Activated naive CD4-positive, alpha-beta T cell treated with anti-CD3 and anti-CD28 coated beads, Interleukin-2, amount 50 U/mL, for 72 hours (primary cell): ENCODE results near the gene KLF17. TPM values are rescaled to one million over a fixed set of nuclear protein-coding genes. Genes with fewer than 3 reads are reported as not detected.
A peak's percentile ranks its signal among the peaks of the same experiment; 100 is the strongest.

ENCODE experiments used
- ATAC-seq, 2 donors: fragments of 150-1000 bp; cut with Tn5 transposase; 2 replicates each; pipeline ENCODE4 v1.10.0; 2021; ENCODE audit warnings: mild to moderate bottlenecking in 2 of 2, moderate library complexity in 2 of 2
- DNase-seq, 2 donors: peaks; one replicate each; pipeline ENCODE4 v3.0.0; 2021 to 2022; ENCODE audit warnings: low spot score in 2 of 2
- H3K27ac Mint-ChIP-seq, 2 donors: one replicate each; pipeline ENCODE4 v1.8.0; 2022; ENCODE audit warnings: mild to moderate bottlenecking in 2 of 2, mixed read lengths in 2 of 2
- H3K36me3 Mint-ChIP-seq, 2 donors: one replicate each; pipeline ENCODE4 v1.8.0; 2022; ENCODE audit warnings: mixed read lengths in 2 of 2
- H3K9me3 Mint-ChIP-seq, 2 donors: one replicate each; pipeline ENCODE4 v1.8.0; 2022; ENCODE audit warnings: mixed read lengths in 2 of 2
- total RNA-seq, 2 donors: library from RNA; stranded (reverse); gene quantifications; one replicate each; pipeline ENCODE4 v1.2.3, GENCODE V29; 2022

KLF17 gene, protein sequence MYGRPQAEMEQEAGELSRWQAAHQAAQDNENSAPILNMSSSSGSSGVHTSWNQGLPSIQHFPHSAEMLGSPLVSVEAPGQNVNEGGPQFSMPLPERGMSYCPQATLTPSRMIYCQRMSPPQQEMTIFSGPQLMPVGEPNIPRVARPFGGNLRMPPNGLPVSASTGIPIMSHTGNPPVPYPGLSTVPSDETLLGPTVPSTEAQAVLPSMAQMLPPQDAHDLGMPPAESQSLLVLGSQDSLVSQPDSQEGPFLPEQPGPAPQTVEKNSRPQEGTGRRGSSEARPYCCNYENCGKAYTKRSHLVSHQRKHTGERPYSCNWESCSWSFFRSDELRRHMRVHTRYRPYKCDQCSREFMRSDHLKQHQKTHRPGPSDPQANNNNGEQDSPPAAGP
- not detected for total RNA-seq

DNA sequence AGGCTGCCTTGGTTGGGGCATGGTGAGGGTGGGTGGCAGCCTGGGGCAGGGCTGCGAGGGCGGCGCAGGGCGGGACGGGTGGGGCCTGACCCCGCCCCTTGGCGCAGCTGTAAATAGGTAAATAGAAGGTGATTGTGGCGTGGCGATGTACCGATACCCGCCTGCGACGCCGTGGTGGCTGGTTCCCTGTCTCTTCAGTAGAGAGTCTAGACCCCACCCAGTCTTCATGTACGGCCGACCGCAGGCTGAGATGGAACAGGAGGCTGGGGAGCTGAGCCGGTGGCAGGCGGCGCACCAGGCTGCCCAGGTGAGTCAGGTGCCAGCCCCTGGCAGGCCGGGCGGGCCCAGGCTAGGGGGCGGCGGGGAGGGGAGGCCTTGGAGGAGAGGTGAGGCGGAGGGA lies at the start of gene KLF17:
Gene KLF17 (plus strand): TSS at position 140 of the 400 bp plus-strand sequence. CDS start 87 bp downstream, at position 227.
- H3K9me3 Mint-ChIP-seq: no peaks in the 10 kb centered on the region
- ATAC-seq (no peak), DNase-seq (no peak)
- no peak within 1 kb of the TSS for H3K27ac Mint-ChIP-seq
- H3K36me3 Mint-ChIP-seq: no peaks in the 10 kb centered on the region

DNA sequence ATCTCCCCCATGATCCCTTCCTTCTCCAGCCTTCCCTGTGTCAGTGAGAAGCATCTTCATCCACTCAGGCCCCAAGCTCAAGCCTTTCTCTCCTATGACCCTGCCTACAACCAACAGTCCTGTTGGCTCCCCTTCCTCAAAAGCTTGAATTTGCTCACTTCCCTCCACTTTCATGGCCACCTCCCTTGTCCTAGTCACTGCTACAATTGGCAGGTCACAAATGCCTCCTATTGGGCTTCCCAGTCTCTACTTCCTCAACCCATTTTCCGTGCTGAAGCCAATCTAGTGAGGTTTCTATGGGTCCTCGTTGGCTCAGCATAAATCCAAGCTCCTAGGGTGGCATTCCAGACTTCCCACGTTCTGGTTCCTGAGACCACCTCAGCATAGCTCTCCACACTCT lies 47.2 kb upstream of the KLF17 start:
- no peak for DNase-seq
- Mint-ChIP-seq H3K9me3 (no peaks in the 10 kb centered on the region), H3K36me3 (no peaks in the 10 kb centered on the region), H3K27ac (no peak overlapping the region)
- no peak for ATAC-seq

DNA sequence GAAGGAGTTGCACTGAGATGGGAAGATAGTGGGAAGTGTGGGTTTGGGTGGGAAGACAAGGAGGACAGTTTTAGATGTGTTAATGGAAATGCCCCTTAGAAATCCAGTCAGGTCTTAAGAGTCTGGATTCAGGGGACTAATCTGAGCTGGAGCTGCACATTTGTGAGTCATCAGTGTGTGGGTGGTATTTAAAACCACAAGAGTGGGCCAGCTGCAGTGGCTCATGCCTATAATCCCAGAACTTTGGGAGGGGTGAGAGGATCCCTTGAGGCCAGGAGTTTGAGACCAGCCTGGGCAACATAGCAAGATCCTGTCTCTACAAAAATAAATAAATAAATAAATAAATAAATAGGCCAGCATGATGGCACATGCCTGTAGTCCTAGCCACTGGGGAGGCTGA lies 46.4 kb upstream of the KLF17 start:
- no peak overlapping the region for H3K27ac Mint-ChIP-seq
- no peaks in the 10 kb centered on the region for H3K36me3 Mint-ChIP-seq
- no peak for DNase-seq
- no peaks in the 10 kb centered on the region for H3K9me3 Mint-ChIP-seq
- ATAC-seq: peak in 1 of 2 donors; percentile 44

DNA sequence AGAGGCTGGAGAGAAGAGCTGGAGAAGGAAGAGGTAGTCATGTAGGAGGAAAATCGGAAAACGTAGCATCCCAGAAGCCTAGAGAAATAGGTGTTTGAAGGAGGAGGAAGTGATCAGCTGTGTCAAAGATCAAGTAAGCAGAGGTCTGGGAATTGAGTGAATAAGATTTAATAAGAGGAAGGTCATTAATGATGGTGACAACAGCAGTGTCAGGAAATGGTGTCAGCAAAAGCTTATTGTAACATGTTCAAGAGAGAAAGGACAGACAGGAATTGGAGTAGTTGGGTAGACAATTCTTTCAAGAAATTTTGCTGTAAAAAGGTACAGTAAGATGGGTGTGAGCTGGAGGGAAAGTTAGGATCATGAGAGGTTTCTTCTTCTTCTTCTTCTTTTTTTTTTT lies 45.8 kb upstream of the KLF17 start:
- DNase-seq (no peak), ATAC-seq (no peak)
- Mint-ChIP-seq H3K36me3 (no peaks in the 10 kb centered on the region), H3K9me3 (no peaks in the 10 kb centered on the region), H3K27ac (no peak overlapping the region)

DNA sequence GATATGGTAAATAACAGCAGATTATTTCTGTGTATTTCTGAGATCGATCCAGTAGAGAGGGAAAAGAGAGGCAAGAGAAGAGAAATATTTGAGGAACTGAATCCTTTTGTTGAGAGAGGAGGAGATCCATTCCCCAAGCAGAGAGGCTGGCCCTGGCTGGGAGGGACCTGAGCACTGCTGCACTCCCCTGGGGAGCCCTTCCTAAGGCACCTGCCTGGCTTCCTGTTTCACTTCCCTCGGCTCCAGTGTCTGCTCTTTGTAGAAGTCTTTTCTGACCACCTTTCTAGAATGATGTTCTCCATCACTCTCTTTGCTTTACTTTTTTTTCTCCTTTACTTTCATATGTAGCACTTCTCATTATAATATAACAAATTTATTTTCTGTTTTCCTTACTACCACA lies 45.1 kb upstream of the KLF17 start:
- H3K9me3 Mint-ChIP-seq: no peaks in the 10 kb centered on the region
- no peaks in the 10 kb centered on the region for H3K36me3 Mint-ChIP-seq
- H3K27ac Mint-ChIP-seq: no peak overlapping the region
- DNase-seq (no peak), ATAC-seq (no peak)

DNA sequence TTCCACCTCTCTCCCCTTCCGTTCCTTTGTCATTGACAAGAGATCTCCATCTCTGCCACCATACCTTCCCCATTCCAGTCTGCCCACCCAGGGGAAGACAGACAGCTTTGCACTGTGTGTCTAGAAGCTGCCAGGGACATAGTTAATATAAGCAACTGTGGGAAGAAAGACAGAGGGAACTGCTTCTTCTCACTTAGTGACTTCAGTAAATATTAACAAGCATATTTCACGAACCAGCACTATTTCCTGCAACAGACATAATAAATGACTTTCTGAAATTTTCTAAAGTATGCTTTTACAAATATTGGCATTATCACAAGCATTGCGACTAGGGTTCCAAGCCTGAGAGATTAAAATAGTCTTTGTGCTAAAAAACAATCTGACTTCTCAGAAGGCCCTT lies 44.2 kb upstream of the KLF17 start:
- Mint-ChIP-seq H3K27ac (no peak overlapping the region), H3K9me3 (no peaks in the 10 kb centered on the region), H3K36me3 (no peaks in the 10 kb centered on the region)
- DNase-seq (no peak), ATAC-seq (no peak)

DNA sequence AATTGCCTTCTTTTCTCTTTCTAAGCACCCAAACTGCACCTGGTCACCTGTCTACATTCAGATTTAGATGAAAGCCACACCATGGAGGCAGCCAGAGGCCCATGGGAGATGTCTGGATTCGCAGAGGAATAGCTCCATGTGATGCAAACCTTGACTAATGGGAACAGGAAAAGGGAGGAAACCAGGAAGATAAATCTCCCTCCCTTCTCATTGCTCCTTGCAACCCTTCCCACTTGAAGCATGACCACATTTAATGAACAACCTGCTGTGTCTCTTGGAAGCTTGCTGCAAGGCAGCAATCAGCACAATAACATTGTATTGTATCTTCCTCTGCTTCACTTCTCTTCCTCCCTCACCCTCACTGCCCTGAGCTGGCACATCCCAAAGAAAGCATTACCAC lies 42.6 kb upstream of the KLF17 start:
- DNase-seq (no peak), ATAC-seq (no peak)
- no peak overlapping the region for H3K27ac Mint-ChIP-seq
- H3K9me3 Mint-ChIP-seq: no peaks in the 10 kb centered on the region
- H3K36me3 Mint-ChIP-seq: no peaks in the 10 kb centered on the region

DNA sequence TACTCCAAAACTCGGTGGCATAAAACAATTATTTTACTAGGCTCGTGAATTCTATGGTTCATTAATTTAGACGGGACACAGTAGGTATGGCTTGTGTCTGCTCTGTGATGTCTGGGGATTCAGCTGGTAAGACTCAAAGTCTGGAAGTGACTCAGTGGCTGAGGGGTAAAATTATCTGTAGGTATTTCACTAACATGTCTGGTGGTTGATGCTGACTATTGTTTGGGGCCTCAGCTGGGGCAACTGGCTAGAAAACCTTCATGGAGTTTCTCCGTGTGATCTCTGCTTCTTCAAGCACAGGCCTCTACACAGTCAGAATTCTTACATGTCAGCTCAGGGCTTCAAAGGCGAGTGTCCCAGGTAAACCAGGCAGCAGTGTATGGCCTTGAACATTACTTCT lies 41.2 kb upstream of the KLF17 start:
- no peak for DNase-seq
- no peaks in the 10 kb centered on the region for H3K9me3 Mint-ChIP-seq
- ATAC-seq: no peak
- no peaks in the 10 kb centered on the region for H3K36me3 Mint-ChIP-seq
- H3K27ac Mint-ChIP-seq: no peak overlapping the region

DNA sequence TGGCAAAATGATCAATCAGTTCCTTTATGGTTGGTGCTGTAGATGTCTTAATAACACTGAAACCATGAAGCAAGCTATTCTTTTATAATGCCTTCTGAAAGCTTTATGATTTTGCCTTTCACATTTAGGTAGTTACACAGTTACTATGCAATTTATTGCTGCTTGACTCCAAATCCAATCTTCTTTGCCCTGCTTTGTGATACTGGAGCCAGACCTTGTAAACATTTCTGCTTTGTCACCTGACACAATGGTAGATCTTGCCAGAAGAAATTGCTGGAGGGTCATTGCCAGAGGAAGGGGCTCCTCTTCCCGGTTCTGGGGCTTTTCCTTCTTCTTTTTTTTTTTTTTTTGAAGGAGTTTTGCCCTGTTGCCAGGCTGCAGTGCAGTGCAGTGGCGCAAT lies 40.5 kb upstream of the KLF17 start:
- ATAC-seq (no peak), DNase-seq (no peak)
- H3K36me3 Mint-ChIP-seq: no peaks in the 10 kb centered on the region
- no peaks in the 10 kb centered on the region for H3K9me3 Mint-ChIP-seq
- no peak overlapping the region for H3K27ac Mint-ChIP-seq

DNA sequence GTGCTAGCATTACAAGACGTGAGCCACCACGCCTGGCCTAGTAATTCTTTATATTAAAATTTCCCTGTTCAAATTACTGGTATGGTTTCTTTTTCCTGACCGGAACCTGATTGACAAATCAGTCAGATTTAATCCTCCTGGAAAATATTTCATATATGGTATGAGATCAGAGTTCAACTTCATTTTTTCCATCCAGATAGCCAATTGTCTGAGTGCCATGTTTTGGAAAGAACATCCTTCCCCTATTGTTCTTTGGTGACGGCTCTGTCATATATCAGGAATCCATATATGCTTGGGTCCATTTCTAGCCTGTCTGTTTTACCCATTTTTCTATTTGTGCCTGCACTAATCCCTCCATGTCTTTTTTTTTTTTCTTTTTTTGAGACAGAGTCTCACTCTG lies 39.1 kb upstream of the KLF17 start:
- no peaks in the 10 kb centered on the region for H3K36me3 Mint-ChIP-seq
- H3K27ac Mint-ChIP-seq: no peak overlapping the region
- DNase-seq (no peak), ATAC-seq (no peak)
- H3K9me3 Mint-ChIP-seq: no peaks in the 10 kb centered on the region

DNA sequence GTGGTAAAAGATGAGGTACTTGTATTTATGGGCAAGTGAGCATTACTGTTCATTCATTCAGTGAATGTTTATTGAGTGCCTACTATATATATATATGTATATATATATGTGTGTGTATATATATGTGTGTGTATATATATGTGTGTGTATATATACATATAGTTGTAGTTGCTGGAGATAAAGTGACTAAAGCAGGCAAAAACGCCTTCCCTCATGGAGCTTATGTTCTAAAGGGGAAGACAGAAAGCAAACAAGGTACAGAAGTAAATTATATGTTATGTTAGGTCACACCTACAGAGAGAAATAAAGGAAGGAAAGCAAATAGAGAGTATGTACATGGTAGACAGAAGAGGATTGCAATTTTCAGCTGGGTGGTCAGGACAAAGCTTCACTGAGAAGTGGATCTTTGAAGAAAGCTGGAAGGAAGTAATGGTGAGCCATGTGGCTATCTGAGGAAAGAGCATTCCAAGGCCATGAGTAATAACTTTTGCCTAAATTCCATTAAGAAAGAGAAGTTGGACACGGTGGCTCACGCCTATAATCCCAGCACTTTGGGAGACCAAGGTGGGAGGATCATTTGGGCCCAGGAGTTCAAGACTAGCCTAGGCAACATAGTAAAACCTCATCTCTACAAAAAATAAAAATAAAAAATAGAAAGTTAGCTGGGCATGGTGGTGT lies 33.5 kb upstream of the KLF17 start:
- Mint-ChIP-seq H3K36me3 (no peaks in the 10 kb centered on the region), H3K9me3 (no peaks in the 10 kb centered on the region)

DNA sequence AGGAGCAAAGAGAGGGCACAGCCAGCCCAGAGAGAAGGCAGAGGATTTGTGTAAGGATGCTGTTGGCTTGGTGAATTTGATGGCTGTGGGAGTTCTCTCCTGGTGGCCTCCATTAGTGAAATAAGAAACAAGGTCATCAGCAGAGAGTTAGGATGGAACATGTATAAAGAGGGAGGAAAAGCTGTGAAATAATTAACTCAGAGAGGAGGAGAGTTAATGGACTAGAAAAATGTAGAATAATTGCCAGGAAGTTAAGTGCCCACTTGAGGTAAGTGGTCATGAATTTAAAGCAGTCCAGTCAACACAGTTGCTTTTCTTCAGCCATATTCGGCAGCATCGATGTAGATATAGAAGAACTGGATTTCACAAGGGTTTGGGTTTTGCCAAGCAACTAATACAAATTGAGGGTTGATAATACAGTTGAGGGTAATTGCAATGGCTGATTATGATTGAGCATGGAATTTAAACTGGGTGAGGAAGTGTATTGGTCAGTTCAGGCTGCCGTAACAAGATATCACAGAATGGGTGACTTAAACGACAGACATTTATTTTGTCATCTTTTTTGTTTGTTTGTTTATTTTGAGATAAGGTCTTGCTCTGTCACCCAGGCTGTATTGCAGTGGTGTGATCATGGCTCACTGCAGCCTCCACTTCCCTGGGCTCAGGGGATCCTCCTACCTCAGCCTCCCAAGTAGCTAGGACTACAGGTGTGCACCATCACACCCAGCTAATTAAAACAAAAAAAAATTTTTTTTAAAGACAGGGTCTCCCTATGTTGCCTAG lies 31.7 kb upstream of the KLF17 start:
- ATAC-seq: no peak
- Mint-ChIP-seq H3K36me3 (no peaks in the 10 kb centered on the region), H3K27ac (no peak overlapping the region), H3K9me3 (no peaks in the 10 kb centered on the region)
- DNase-seq: no peak

More for the DNA sequence above, 33.5 kb upstream of the KLF17 start:
- ATAC-seq: no peak
- no peak overlapping the region for H3K27ac Mint-ChIP-seq
- no peak for DNase-seq

DNA sequence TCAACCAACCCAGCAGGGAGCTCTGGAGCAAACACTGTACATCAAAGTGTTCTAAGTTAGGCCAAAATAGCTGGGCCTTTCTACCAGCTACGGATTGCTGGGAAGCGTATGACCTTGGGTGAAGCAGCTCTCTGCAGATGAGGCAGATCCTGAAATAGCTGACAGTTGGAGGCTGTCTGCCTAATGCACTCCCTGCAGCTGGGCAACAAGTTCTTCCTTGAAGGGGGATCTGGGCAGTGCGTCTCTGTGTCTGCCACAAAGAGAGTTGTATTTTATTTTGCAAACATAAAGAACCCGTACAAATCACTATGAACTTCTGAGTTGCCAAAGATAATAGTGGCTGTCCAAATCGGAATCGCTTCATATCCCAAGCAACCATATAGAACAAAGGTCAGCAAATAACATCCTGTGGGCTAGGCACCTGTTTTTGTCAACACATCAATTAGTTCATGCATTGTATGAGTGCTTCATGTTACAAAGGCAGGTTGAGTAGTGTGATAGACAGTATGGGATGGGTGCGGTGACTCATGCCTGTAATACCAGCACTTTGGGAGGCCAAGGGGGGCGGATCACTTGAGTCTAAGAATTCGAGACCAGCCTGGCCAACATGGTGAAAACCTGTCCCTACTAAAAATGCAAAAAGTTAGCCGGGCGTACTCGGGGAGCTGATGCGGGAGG lies 29.1 kb upstream of the KLF17 start:
- Mint-ChIP-seq H3K9me3 (no peaks in the 10 kb centered on the region), H3K36me3 (no peaks in the 10 kb centered on the region), H3K27ac (no peak overlapping the region)
- no peak for ATAC-seq
- no peak for DNase-seq

DNA sequence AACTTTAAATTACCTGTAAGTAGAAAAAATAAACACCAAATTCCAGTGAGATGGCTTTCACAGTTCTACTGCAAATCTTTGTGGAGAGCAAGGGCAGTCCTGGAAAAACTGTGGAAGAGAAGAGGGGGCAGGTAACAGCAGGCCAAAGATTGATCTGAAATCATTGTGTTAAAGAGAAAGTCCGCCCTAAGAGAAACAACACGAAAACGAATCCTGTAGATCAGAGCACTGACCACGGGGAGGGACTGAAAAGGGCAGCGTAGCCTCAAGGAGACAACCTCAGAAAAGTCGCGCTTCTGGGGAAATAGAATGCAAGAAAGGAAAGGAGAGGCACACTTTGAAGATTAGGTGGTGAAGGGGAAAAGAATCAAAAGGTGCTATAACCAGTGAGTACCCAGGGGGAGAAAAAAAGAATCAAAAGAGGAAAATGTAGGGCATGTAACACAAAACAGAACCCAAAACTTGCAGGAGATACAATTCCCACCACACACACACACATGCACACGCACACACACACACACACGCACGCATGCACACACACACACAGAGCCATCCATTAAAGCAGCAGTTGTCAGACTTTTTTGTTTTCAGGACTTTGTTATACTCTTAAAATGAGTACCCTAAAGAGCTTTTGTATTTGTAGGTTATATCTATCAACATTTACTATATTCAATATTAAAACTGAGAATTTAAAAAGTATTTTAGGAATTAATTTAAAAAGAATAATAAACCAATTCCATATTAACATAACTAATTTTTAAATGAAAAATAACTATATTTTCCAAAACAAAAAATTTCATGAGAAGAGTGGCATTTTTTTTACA lies 28.0 kb upstream of the KLF17 start:
- DNase-seq (no peak), ATAC-seq (no peak)
- no peak overlapping the region for H3K27ac Mint-ChIP-seq
- no peaks in the 10 kb centered on the region for H3K9me3 Mint-ChIP-seq
- H3K36me3 Mint-ChIP-seq: no peaks in the 10 kb centered on the region

DNA sequence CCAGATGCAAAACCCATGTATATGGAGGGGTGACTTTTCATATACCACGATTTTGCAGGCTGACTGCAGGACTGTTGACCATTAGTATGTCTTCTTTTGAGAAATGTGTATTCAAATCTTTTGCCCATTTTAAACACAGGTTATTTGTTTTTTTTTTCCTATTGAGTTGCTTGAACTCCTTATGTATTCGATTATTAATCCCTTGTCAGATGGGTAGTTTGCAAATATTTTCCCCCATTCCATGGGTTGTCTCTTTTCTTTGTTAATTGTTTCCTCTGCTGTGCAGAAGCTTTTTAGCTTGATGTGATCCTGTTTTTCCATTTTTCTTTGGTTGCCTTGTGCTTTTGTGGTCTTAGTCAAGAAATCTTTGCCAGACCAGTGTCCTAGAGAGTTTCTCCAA lies 24.6 kb upstream of the KLF17 start:
- ATAC-seq: no peak

DNA sequence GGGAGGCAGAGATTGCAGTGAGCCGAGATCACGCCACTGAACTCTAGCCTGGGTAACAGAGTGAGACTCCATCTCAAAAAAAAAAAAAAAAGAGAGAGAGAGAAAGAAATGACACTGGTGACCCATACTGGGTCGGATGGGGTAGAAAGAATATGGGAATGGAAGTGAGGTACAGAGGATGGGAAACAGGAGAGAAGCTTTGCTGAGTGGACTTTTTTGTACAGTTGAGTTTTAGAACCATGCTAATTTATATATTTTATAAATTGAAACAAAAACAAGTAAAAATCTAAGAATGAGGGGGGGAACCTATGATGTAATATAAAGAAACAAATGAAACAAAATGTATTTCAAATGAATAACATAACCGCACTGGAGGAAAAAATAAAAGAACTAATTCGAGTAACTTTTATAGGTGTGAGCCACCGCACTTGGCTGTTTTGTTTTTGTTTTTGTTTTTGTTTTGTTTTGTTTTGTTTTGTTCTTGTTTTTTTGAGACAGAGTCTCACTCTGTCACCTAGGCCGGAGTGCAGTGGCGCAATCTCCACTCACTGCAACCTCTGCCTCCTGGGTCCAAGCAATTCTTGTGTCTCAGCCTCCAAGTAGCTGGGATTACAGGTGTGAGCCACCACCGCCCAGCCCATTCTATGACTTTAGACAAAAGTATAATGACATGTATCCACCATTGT lies 18.3 kb upstream of the KLF17 start:
- Mint-ChIP-seq H3K36me3 (no peaks in the 10 kb centered on the region), H3K27ac (no peak overlapping the region), H3K9me3 (peaks cover 0 to 5% of the 10 kb centered on the region in 2 donors)
- ATAC-seq (no peak), DNase-seq (no peak)

More for the DNA sequence above, 24.6 kb upstream of the KLF17 start:
- DNase-seq: no peak
- no peak overlapping the region for H3K27ac Mint-ChIP-seq
- H3K36me3 Mint-ChIP-seq: no peaks in the 10 kb centered on the region
- H3K9me3 Mint-ChIP-seq: peaks cover 0 to 5% of the 10 kb centered on the region in 2 donors
